ENCODE results near the gene CLCN3.

The CLCN3 gene

GRCh38 chr4:169604131-169604900 lies 16.1 kb upstream of the CLCN3 start:
- TF ChIP-seq YY1 (IDR thresholded peaks at IDR 0.05; ENCODE audit: low read depth) (no peak), TAF1 (IDR thresholded peaks at IDR 0.05; ENCODE audit: low read depth) (no peak), FOXM1 (IDR thresholded peaks at IDR 0.05; ENCODE audit: borderline replicate concordance, low read depth) (no peak), REST (IDR thresholded peaks at IDR 0.05; ENCODE audit: low read depth) (no peak), ZBTB7A (IDR thresholded peaks at IDR 0.05; ENCODE audit: low read depth) (no peak), MAX (IDR thresholded peaks at IDR 0.05) (no peak), TCF12 (IDR thresholded peaks at IDR 0.05; ENCODE audit: low read depth) (no peak), NFIC (IDR thresholded peaks at IDR 0.05) (no peak), RAD21 (IDR thresholded peaks at IDR 0.05; ENCODE audit: low read depth) (no peak), CEBPB (IDR thresholded peaks at IDR 0.05) (no peak), TEAD4 (IDR thresholded peaks at IDR 0.05) (no peak), EP300 (IDR thresholded peaks at IDR 0.05; ENCODE audit: borderline replicate concordance) (no peak), CREB1 (IDR thresholded peaks at IDR 0.05; ENCODE audit: low read depth) (no peak), USF1 (IDR thresholded peaks at IDR 0.05) (no peak)

GRCh38 chr4:169604903-169605331 lies 15.5 kb upstream of the CLCN3 start:
- no peak for TF ChIP-seq RAD21 (IDR thresholded peaks at IDR 0.05; ENCODE audit: low read depth)
- no peak for TF ChIP-seq FOXM1 (IDR thresholded peaks at IDR 0.05; ENCODE audit: borderline replicate concordance, low read depth)
- TF ChIP-seq REST (IDR thresholded peaks at IDR 0.05; ENCODE audit: low read depth): no peak

GRCh38 chr4:169611157-169611556 lies 9.2 kb upstream of the CLCN3 start:
- no peak for TF ChIP-seq NFIC (IDR thresholded peaks at IDR 0.05)

GRCh38 chr4:169611991-169612870 lies 8.1 kb upstream of the CLCN3 start, which contains the start of gene NEK1:
Gene NEK1, minus strand, starts transcription at chr4:169612583. Its CDS starts 9,953 bp downstream, at chr4:169602630.
- TF ChIP-seq CREB1 (IDR thresholded peaks at IDR 0.05; ENCODE audit: low read depth) (peak; percentile 93), USF1 (IDR thresholded peaks at IDR 0.05) (0 out of 2 replicates have a peak, but pooled peaks have one; percentile 37), EP300 (IDR thresholded peaks at IDR 0.05; ENCODE audit: borderline replicate concordance) (0 out of 2 replicates have a peak, but pooled peaks have one; percentile 17), TAF1 (IDR thresholded peaks at IDR 0.05; ENCODE audit: low read depth) (peak; percentile 80), NFIC (IDR thresholded peaks at IDR 0.05) (no peak), ZBTB7A (IDR thresholded peaks at IDR 0.05; ENCODE audit: low read depth) (no peak), YY1 (IDR thresholded peaks at IDR 0.05; ENCODE audit: low read depth) (peak; percentile 59), TCF12 (IDR thresholded peaks at IDR 0.05; ENCODE audit: low read depth) (peak; percentile 25; the same call in 1 of the 2 replicates), MAX (IDR thresholded peaks at IDR 0.05) (peak; percentile 89), FOXM1 (IDR thresholded peaks at IDR 0.05; ENCODE audit: borderline replicate concordance, low read depth) (no peak)

- TF ChIP-seq RAD21 (IDR thresholded peaks at IDR 0.05; ENCODE audit: low read depth) (peak; percentile 79), REST (IDR thresholded peaks at IDR 0.05; ENCODE audit: low read depth) (no peak)
Measured at GRCh38 chr4:169612871-169613859, 7.2 kb upstream of the CLCN3 start.
